Panc1 (cell line): Measurements from ENCODE around the gene GPM6B. TPM values are rescaled to one million over a fixed set of nuclear protein-coding genes. Genes with fewer than 3 reads are reported as not detected.

Source experiments
- ATAC-seq: fragments of 200-7000 bp; cut with Tn5 transposase; 2 replicates; pipeline ENCODE4 v1.9.1; 2020; ENCODE audit warnings: mild to moderate bottlenecking, moderate library complexity
- BruUV-seq: library from RNA; stranded (reverse); fragments of 400-500 nt; replicated peaks from 2 replicates; lab custom pipeline; 2021; lab: Mats Ljungman, UMichigan
- CTCF ChIA-PET: fragments of 300-600 bp; sonication (Branson Sonifier 250); formaldehyde crosslinking; loops from one replicate; lab custom pipeline; 2022; ENCODE audit warnings: antibody characterized with exemption; lab: Charles Lee
- POLR2A ChIA-PET: fragments of 300-600 bp; sonication (Branson Sonifier 250); formaldehyde crosslinking; loops from one replicate; lab custom pipeline; 2022; ENCODE audit warnings: antibody characterized with exemption; lab: Charles Lee
- DNase-seq: peaks from one replicate; pipeline ENCODE4 v3.0.0-alpha.2; 2010; ENCODE audit warnings: low read depth, low spot score
- H3K27ac ChIP-seq: 2 replicates; pipeline ENCODE4 v1.5.1; 2011; ENCODE audit warnings: mild to moderate bottlenecking, low read length, inconsistent platforms
- H3K27me3 ChIP-seq: fragments of 200-500 bp; sonication (Bioruptor generic); 2 replicates; pipeline ENCODE4 v1.6.0; 2014; ENCODE audit warnings: low read length, inconsistent platforms; ENCODE audit not compliant: control insufficient read depth, insufficient read depth
- H3K36me3 ChIP-seq: fragments of 200-500 bp; sonication (Bioruptor generic); 2 replicates; pipeline ENCODE4 v1.5.1; 2014; ENCODE audit warnings: inconsistent platforms, mild to moderate bottlenecking, low read length, moderate library complexity; ENCODE audit not compliant: control insufficient read depth, insufficient read depth
- H3K4me1 ChIP-seq: 2 replicates; pipeline ENCODE4 v1.5.1; 2011; ENCODE audit warnings: inconsistent platforms, mild to moderate bottlenecking, low read length, moderate library complexity; ENCODE audit not compliant: control insufficient read depth, insufficient read depth
- H3K4me3 ChIP-seq, 2 experiments: 2 replicates each; pipeline ENCODE4 v1.5.1; 2011 to 2012; ENCODE audit warnings: low read depth in 2 of 2, low read length in 2 of 2, mild to moderate bottlenecking in 2 of 2, inconsistent platforms in 1 of 2, moderate library complexity in 1 of 2
- H3K9me3 ChIP-seq: fragments of 200-500 bp; sonication (Bioruptor generic); 2 replicates; pipeline ENCODE4 v1.5.1; 2014; ENCODE audit warnings: low read depth, mild to moderate bottlenecking, inconsistent platforms, low read length, moderate library complexity; ENCODE audit not compliant: control insufficient read depth, insufficient read depth
- POLR2AphosphoS5 ChIP-seq: IDR thresholded peaks from 2 replicates; pipeline ENCODE4 v1.6.1; 2012; ENCODE audit warnings: mild to moderate bottlenecking, low read depth, low read length, moderate library complexity
- REST ChIP-seq, 2 experiments: IDR thresholded peaks; 2 replicates each; pipeline ENCODE4 v1.6.1; 2011 to 2012; ENCODE audit warnings: low read depth in 2 of 2, control low read depth in 1 of 2, low read length in 1 of 2, mild to moderate bottlenecking in 1 of 2, moderate library complexity in 1 of 2; ENCODE audit not compliant: insufficient read depth in 1 of 2
- SIN3A ChIP-seq: IDR thresholded peaks from 2 replicates; pipeline ENCODE4 v1.6.1; 2012; ENCODE audit warnings: low read depth, mild to moderate bottlenecking, low read length, moderate library complexity, borderline replicate concordance; ENCODE audit not compliant: insufficient read depth
- TCF7L2 ChIP-seq: IDR thresholded peaks from 2 replicates; pipeline ENCODE4 v1.6.1; 2011; ENCODE audit warnings: mild to moderate bottlenecking, low read depth, low read length, inconsistent platforms
- in situ Hi-C: cut with HindIII; loops from 2 replicates; pipeline ENCODE4 v1.10.0; 2016; ENCODE audit warnings: low sequenced_read_pairs, low pct_unique_long_range_greater_than_20kb
- intact Hi-C: fragments of 100-400 bp; cut with micrococcal nuclease; formaldehyde crosslinking; loops from one replicate; pipeline ENCODE4 v1.10.0; 2022; ENCODE audit not compliant: unreplicated experiment
- total RNA-seq: library from RNA; stranded (reverse); gene quantifications from one replicate; pipeline ENCODE4 v1.2.1, GENCODE V29; 2021; ENCODE audit not compliant: unreplicated experiment
- TF ChIP-seq, protein P1 (sequence below): fragments of 450-650 bp; IDR thresholded peaks from 2 replicates; pipeline ENCODE4 v1.5.1; 2017; ENCODE audit warnings: mild to moderate bottlenecking

Gene GPM6B
- total RNA-seq, 1 experiment from 2014 or later = not detected

DNA sequence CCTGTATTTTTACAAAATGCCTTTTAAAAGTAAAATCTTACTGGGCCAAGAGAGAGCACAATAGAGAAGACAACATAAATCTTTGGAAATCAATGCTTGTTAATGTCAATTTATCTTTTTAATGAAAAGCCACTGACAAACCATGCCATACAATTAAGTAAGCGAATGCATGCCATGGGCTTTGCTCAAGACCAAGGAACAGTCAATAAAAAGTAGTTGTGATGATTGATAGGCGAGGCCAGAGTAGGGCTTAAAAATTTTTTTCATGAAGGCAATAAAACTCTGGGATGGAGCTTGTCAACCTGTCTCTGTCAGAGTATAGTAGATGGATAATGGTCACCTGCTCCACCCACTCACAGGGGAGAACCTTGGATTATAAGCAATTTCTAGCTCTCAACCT is 17.5 kb upstream of the GPM6B start:
- ChIA-PET CTCF (no interaction called here), POLR2A (no interaction called here)
- in situ Hi-C loops = no loop called here
- TF ChIP-seq POLR2AphosphoS5 (no peak), SIN3A (no peak), TCF7L2 (no peak), REST (IDR thresholded peaks at IDR 0.05; ENCODE audit: insufficient read depth in 1 of 2, low read depth in 2 of 2, low read length in 1 of 2) (no peak)
- TF ChIP-seq, protein P1, sequence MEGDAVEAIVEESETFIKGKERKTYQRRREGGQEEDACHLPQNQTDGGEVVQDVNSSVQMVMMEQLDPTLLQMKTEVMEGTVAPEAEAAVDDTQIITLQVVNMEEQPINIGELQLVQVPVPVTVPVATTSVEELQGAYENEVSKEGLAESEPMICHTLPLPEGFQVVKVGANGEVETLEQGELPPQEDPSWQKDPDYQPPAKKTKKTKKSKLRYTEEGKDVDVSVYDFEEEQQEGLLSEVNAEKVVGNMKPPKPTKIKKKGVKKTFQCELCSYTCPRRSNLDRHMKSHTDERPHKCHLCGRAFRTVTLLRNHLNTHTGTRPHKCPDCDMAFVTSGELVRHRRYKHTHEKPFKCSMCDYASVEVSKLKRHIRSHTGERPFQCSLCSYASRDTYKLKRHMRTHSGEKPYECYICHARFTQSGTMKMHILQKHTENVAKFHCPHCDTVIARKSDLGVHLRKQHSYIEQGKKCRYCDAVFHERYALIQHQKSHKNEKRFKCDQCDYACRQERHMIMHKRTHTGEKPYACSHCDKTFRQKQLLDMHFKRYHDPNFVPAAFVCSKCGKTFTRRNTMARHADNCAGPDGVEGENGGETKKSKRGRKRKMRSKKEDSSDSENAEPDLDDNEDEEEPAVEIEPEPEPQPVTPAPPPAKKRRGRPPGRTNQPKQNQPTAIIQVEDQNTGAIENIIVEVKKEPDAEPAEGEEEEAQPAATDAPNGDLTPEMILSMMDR = no peak
- Histone ChIP-seq H3K27me3 (no peaks in the 10 kb centered on the region), H3K9me3 (no peaks in the 10 kb centered on the region), H3K4me1 (no peaks in the 10 kb centered on the region), H3K27ac (no peak overlapping the region), H3K4me3 (no peak overlapping the region), H3K36me3 (no peaks in the 10 kb centered on the region)
- DNase-seq (no peak), ATAC-seq (no peak)
- no TSS peak for BruUV-seq
- intact Hi-C loops = no loop called here

- no peaks in the 10 kb centered on the region for H3K4me1 ChIP-seq
- no peaks in the 10 kb centered on the region for H3K9me3 ChIP-seq
- H3K4me3 ChIP-seq = no peak overlapping the region
- ATAC-seq = no peak
- POLR2A ChIA-PET = no interaction called here
- no TSS peak for BruUV-seq
- H3K27ac ChIP-seq = no peak overlapping the region
- in situ Hi-C loops (no loop called here), intact Hi-C loops (no loop called here)
- no peak for DNase-seq
- no peak for TF ChIP-seq TCF7L2
- TF ChIP-seq SIN3A = no peak
- TF ChIP-seq POLR2AphosphoS5 = no peak
- TF ChIP-seq REST (IDR thresholded peaks at IDR 0.05; ENCODE audit: insufficient read depth in 1 of 2, low read depth in 2 of 2, low read length in 1 of 2) = no peak
- TF ChIP-seq, protein P1 = no peak
- no peaks in the 10 kb centered on the region for H3K27me3 ChIP-seq
- no peaks in the 10 kb centered on the region for H3K36me3 ChIP-seq
- CTCF ChIA-PET = no interaction called here
These were observed 13.1 kb upstream of the GPM6B start for GRCh38 chrX:13829983-13830382.
